ENCODE measurements around the gene SLC6A16. TPM values are rescaled to one million over a fixed set of nuclear protein-coding genes. Genes with fewer than 3 reads are reported as not detected.
"Not testable (repeated sequence)": the region's sequence is repeated elsewhere in the genome, so short reads cannot be mapped to it uniquely, and the experiment has no call there.

SLC6A16 gene
- total RNA-seq, 1 donor from 2014 or later = not detected

- not testable (repeated sequence) for H3K27ac ChIP-seq (ENCODE audit: low read depth, low read length); H3K27me3 ChIP-seq (ENCODE audit: control insufficient read depth in 3 of 3, insufficient read depth in 3 of 3, low read length in 3 of 3); H3K9me3 ChIP-seq (ENCODE audit: control insufficient read depth in 3 of 3, low read length in 3 of 3); H3K9ac ChIP-seq (ENCODE audit: low read depth in 1 of 3, low read length in 3 of 3); H3K4me3 ChIP-seq (ENCODE audit: low read length in 3 of 3); H3K36me3 ChIP-seq (ENCODE audit: control insufficient read depth in 3 of 3, insufficient read depth in 3 of 3, low read length in 3 of 3); H3K4me1 ChIP-seq (ENCODE audit: control insufficient read depth in 3 of 3, insufficient read depth in 3 of 3, low read length in 3 of 3)
These were observed 7.9 kb upstream of the SLC6A16 start for GRCh38 chr19:49332691-49333417.

- Histone ChIP-seq H3K27me3 (ENCODE audit: control insufficient read depth in 3 of 3, insufficient read depth in 3 of 3, low read length in 3 of 3) (peaks cover 0 to under 1% (median 0%) of the 10 kb centered on the region in 3 donors), H3K9me3 (ENCODE audit: control insufficient read depth in 3 of 3, low read length in 3 of 3) (no peaks in the 10 kb centered on the region), H3K9ac (ENCODE audit: low read depth in 1 of 3, low read length in 3 of 3) (no peak overlapping the region), H3K36me3 (ENCODE audit: control insufficient read depth in 3 of 3, insufficient read depth in 3 of 3, low read length in 3 of 3) (no peaks in the 10 kb centered on the region), H3K4me3 (ENCODE audit: low read length in 3 of 3) (no peak overlapping the region), H3K27ac (ENCODE audit: low read depth, low read length) (no peak overlapping the region), H3K4me1 (ENCODE audit: control insufficient read depth in 3 of 3, insufficient read depth in 3 of 3, low read length in 3 of 3) (no peaks in the 10 kb centered on the region)
These were observed 6.6 kb upstream of the SLC6A16 start for GRCh38 chr19:49331616-49332055.

GRCh38 chr19:49331187-49331586 is 6.2 kb upstream of the SLC6A16 start:
- not testable (repeated sequence) for H3K27ac ChIP-seq (ENCODE audit: low read depth, low read length); H3K27me3 ChIP-seq (ENCODE audit: control insufficient read depth in 3 of 3, insufficient read depth in 3 of 3, low read length in 3 of 3); H3K4me3 ChIP-seq (ENCODE audit: low read length in 3 of 3); H3K4me1 ChIP-seq (ENCODE audit: control insufficient read depth in 3 of 3, insufficient read depth in 3 of 3, low read length in 3 of 3); H3K9me3 ChIP-seq (ENCODE audit: control insufficient read depth in 3 of 3, low read length in 3 of 3); H3K36me3 ChIP-seq (ENCODE audit: control insufficient read depth in 3 of 3, insufficient read depth in 3 of 3, low read length in 3 of 3); H3K9ac ChIP-seq (ENCODE audit: low read depth in 1 of 3, low read length in 3 of 3)

- Histone ChIP-seq H3K4me3 (ENCODE audit: low read length in 3 of 3) (no peak overlapping the region), H3K4me1 (ENCODE audit: control insufficient read depth in 3 of 3, insufficient read depth in 3 of 3, low read length in 3 of 3) (no peaks in the 10 kb centered on the region), H3K27ac (ENCODE audit: low read depth, low read length) (no peak overlapping the region), H3K27me3 (ENCODE audit: control insufficient read depth in 3 of 3, insufficient read depth in 3 of 3, low read length in 3 of 3) (no peaks in the 10 kb centered on the region), H3K9ac (ENCODE audit: low read depth in 1 of 3, low read length in 3 of 3) (no peak overlapping the region), H3K36me3 (ENCODE audit: control insufficient read depth in 3 of 3, insufficient read depth in 3 of 3, low read length in 3 of 3) (no peaks in the 10 kb centered on the region), H3K9me3 (ENCODE audit: control insufficient read depth in 3 of 3, low read length in 3 of 3) (no peaks in the 10 kb centered on the region)
These were observed 3.8 kb upstream of the SLC6A16 start for GRCh38 chr19:49328741-49329140.

GRCh38 chr19:49327878-49328544 is 3.0 kb upstream of the SLC6A16 start:
- Histone ChIP-seq H3K36me3 (ENCODE audit: control insufficient read depth in 3 of 3, insufficient read depth in 3 of 3, low read length in 3 of 3) (no peaks in the 10 kb centered on the region), H3K9me3 (ENCODE audit: control insufficient read depth in 3 of 3, low read length in 3 of 3) (no peaks in the 10 kb centered on the region), H3K27me3 (ENCODE audit: control insufficient read depth in 3 of 3, insufficient read depth in 3 of 3, low read length in 3 of 3) (no peaks in the 10 kb centered on the region), H3K4me1 (ENCODE audit: control insufficient read depth in 3 of 3, insufficient read depth in 3 of 3, low read length in 3 of 3) (no peaks in the 10 kb centered on the region), H3K4me3 (ENCODE audit: low read length in 3 of 3) (no peak overlapping the region), H3K27ac (ENCODE audit: low read depth, low read length) (no peak overlapping the region), H3K9ac (ENCODE audit: low read depth in 1 of 3, low read length in 3 of 3) (no peak overlapping the region)

- H3K9ac ChIP-seq (ENCODE audit: low read depth in 1 of 3, low read length in 3 of 3) = no peak overlapping the region
- H3K27me3 ChIP-seq (ENCODE audit: control insufficient read depth in 3 of 3, insufficient read depth in 3 of 3, low read length in 3 of 3) = no peaks in the 10 kb centered on the region
- no peaks in the 10 kb centered on the region for H3K9me3 ChIP-seq (ENCODE audit: control insufficient read depth in 3 of 3, low read length in 3 of 3)
- H3K36me3 ChIP-seq (ENCODE audit: control insufficient read depth in 3 of 3, insufficient read depth in 3 of 3, low read length in 3 of 3) = no peaks in the 10 kb centered on the region
- no peak overlapping the region for H3K4me3 ChIP-seq (ENCODE audit: low read length in 3 of 3)
- H3K27ac ChIP-seq (ENCODE audit: low read depth, low read length) = no peak overlapping the region
- H3K4me1 ChIP-seq (ENCODE audit: control insufficient read depth in 3 of 3, insufficient read depth in 3 of 3, low read length in 3 of 3) = no peaks in the 10 kb centered on the region
These were observed 1.2 kb upstream of the SLC6A16 start for GRCh38 chr19:49326165-49326704.

- not testable (repeated sequence) for H3K4me1 ChIP-seq (ENCODE audit: control insufficient read depth in 3 of 3, insufficient read depth in 3 of 3, low read length in 3 of 3); H3K4me3 ChIP-seq (ENCODE audit: low read length in 3 of 3); H3K27me3 ChIP-seq (ENCODE audit: control insufficient read depth in 3 of 3, insufficient read depth in 3 of 3, low read length in 3 of 3); H3K36me3 ChIP-seq (ENCODE audit: control insufficient read depth in 3 of 3, insufficient read depth in 3 of 3, low read length in 3 of 3); H3K27ac ChIP-seq (ENCODE audit: low read depth, low read length); H3K9ac ChIP-seq (ENCODE audit: low read depth in 1 of 3, low read length in 3 of 3); H3K9me3 ChIP-seq (ENCODE audit: control insufficient read depth in 3 of 3, low read length in 3 of 3)
These were observed 765 bp upstream of the SLC6A16 start for GRCh38 chr19:49325756-49326155.

- Histone ChIP-seq H3K4me3 (ENCODE audit: low read length in 3 of 3) (no peak overlapping the region), H3K36me3 (ENCODE audit: control insufficient read depth in 3 of 3, insufficient read depth in 3 of 3, low read length in 3 of 3) (no peaks in the 10 kb centered on the region), H3K9ac (ENCODE audit: low read depth in 1 of 3, low read length in 3 of 3) (no peak overlapping the region), H3K4me1 (ENCODE audit: control insufficient read depth in 3 of 3, insufficient read depth in 3 of 3, low read length in 3 of 3) (no peaks in the 10 kb centered on the region), H3K27me3 (ENCODE audit: control insufficient read depth in 3 of 3, insufficient read depth in 3 of 3, low read length in 3 of 3) (no peaks in the 10 kb centered on the region), H3K27ac (ENCODE audit: low read depth, low read length) (no peak overlapping the region), H3K9me3 (ENCODE audit: control insufficient read depth in 3 of 3, low read length in 3 of 3) (peaks cover 0 to 6% (median 1%) of the 10 kb centered on the region in 3 donors)
These were observed 6.7 kb downstream of the SLC6A16 start for GRCh38 chr19:49318296-49318695.

- Histone ChIP-seq H3K4me3 (ENCODE audit: low read length in 3 of 3) (no peak overlapping the region), H3K27ac (ENCODE audit: low read depth, low read length) (no peak overlapping the region), H3K9ac (ENCODE audit: low read depth in 1 of 3, low read length in 3 of 3) (no peak overlapping the region), H3K27me3 (ENCODE audit: control insufficient read depth in 3 of 3, insufficient read depth in 3 of 3, low read length in 3 of 3) (no peaks in the 10 kb centered on the region), H3K9me3 (ENCODE audit: control insufficient read depth in 3 of 3, low read length in 3 of 3) (peaks cover 0 to 6% (median 1%) of the 10 kb centered on the region in 3 donors), H3K36me3 (ENCODE audit: control insufficient read depth in 3 of 3, insufficient read depth in 3 of 3, low read length in 3 of 3) (no peaks in the 10 kb centered on the region), H3K4me1 (ENCODE audit: control insufficient read depth in 3 of 3, insufficient read depth in 3 of 3, low read length in 3 of 3) (no peaks in the 10 kb centered on the region)
These were observed 8.7 kb downstream of the SLC6A16 start for GRCh38 chr19:49316284-49316683.

GRCh38 chr19:49315111-49315510 is 9.9 kb downstream of the SLC6A16 start:
- Histone ChIP-seq H3K27ac (ENCODE audit: low read depth, low read length) (no peak overlapping the region), H3K36me3 (ENCODE audit: control insufficient read depth in 3 of 3, insufficient read depth in 3 of 3, low read length in 3 of 3) (no peaks in the 10 kb centered on the region), H3K9ac (ENCODE audit: low read depth in 1 of 3, low read length in 3 of 3) (no peak overlapping the region), H3K9me3 (ENCODE audit: control insufficient read depth in 3 of 3, low read length in 3 of 3) (peaks cover 0 to 6% (median 1%) of the 10 kb centered on the region in 3 donors), H3K4me1 (ENCODE audit: control insufficient read depth in 3 of 3, insufficient read depth in 3 of 3, low read length in 3 of 3) (no peaks in the 10 kb centered on the region), H3K27me3 (ENCODE audit: control insufficient read depth in 3 of 3, insufficient read depth in 3 of 3, low read length in 3 of 3) (no peaks in the 10 kb centered on the region), H3K4me3 (ENCODE audit: low read length in 3 of 3) (no peak overlapping the region)
